Measurements from ENCODE around the gene SLC9A1.

DNA sequence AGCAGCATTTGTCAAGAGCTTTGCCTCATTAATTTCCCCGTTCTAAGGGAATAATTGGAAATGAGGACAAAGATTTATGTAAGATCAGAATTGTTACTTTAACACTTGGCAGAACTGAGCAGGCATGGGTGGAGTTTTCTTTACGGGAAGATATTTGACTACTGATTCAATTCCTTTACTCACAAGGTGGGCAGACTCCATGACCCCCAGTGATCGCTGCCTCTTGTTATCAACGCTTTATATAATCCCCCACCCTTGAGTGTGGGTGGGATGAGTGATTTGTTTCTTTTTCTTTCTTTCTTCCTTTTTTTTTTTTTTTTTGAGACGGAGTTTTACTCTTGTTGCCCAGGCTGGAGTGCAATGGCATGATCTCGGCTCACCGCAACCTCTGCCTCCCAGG lies 77.0 kb downstream of the SLC9A1 start:
- TF ChIP-seq, protein P1, sequence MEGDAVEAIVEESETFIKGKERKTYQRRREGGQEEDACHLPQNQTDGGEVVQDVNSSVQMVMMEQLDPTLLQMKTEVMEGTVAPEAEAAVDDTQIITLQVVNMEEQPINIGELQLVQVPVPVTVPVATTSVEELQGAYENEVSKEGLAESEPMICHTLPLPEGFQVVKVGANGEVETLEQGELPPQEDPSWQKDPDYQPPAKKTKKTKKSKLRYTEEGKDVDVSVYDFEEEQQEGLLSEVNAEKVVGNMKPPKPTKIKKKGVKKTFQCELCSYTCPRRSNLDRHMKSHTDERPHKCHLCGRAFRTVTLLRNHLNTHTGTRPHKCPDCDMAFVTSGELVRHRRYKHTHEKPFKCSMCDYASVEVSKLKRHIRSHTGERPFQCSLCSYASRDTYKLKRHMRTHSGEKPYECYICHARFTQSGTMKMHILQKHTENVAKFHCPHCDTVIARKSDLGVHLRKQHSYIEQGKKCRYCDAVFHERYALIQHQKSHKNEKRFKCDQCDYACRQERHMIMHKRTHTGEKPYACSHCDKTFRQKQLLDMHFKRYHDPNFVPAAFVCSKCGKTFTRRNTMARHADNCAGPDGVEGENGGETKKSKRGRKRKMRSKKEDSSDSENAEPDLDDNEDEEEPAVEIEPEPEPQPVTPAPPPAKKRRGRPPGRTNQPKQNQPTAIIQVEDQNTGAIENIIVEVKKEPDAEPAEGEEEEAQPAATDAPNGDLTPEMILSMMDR (IDR thresholded peaks at IDR 0.05), result no peak
- TF ChIP-seq EZH2 (IDR thresholded peaks at IDR 0.05), result no peak

Data from neural progenitor cell (in vitro differentiated cells).